A673 (cell line): ENCODE results near the gene SLC1A7. TPM values are rescaled to one million over a fixed set of nuclear protein-coding genes. Genes with fewer than 3 reads are reported as not detected.

Source experiments
- BruUV-seq: library from RNA; stranded (reverse); fragments of 400-500 nt; replicated peaks from 2 replicates; lab custom pipeline; 2021; lab: Mats Ljungman, UMichigan
- CTCF ChIA-PET: fragments of 300-600 bp; sonication (Branson Sonifier 250); formaldehyde crosslinking; loops from one replicate; lab custom pipeline; 2022; ENCODE audit warnings: antibody characterized with exemption; lab: Charles Lee
- POLR2A ChIA-PET: fragments of 300-600 bp; sonication (Branson Sonifier 250); formaldehyde crosslinking; loops from one replicate; lab custom pipeline; 2022; ENCODE audit warnings: antibody characterized with exemption; ENCODE audit not compliant: low non-redundant PET; lab: Charles Lee
- DNase-seq: peaks from one replicate; pipeline ENCODE4 v3.0.0-alpha.2; 2015; ENCODE audit warnings: low spot score
- H3K27ac ChIP-seq: fragments of 200-600 bp; sonication (generic); 2 replicates; pipeline ENCODE4 v1.5.1; 2016; ENCODE audit warnings: mixed run types, low read depth, mild to moderate bottlenecking, mixed read lengths, antibody characterized with exemption, low read length; ENCODE audit not compliant: poor library complexity, severe bottlenecking
- H3K27me3 ChIP-seq: fragments of 200-600 bp; sonication (generic); replicated peaks from 2 replicates; pipeline ENCODE4 v1.6.1; 2017; ENCODE audit warnings: mixed run types, low read depth, mild to moderate bottlenecking, mixed read lengths, antibody characterized with exemption, low read length; ENCODE audit not compliant: insufficient read depth, poor library complexity
- H3K36me3 ChIP-seq: fragments of 200-600 bp; sonication (generic); 2 replicates; pipeline ENCODE4 v1.6.1; 2016; ENCODE audit warnings: mixed run types, mild to moderate bottlenecking, mixed read lengths, antibody characterized with exemption, low read length; ENCODE audit not compliant: insufficient read depth, poor library complexity, severe bottlenecking
- H3K4me1 ChIP-seq: fragments of 200-600 bp; sonication (generic); 2 replicates; pipeline ENCODE4 v1.6.1; 2017; ENCODE audit warnings: mixed run types, mild to moderate bottlenecking, mixed read lengths, antibody characterized with exemption, low read length; ENCODE audit not compliant: insufficient read depth, poor library complexity, severe bottlenecking
- H3K4me3 ChIP-seq: fragments of 200-600 bp; sonication (generic); 2 replicates; pipeline ENCODE4 v1.5.1; 2016; ENCODE audit warnings: low read depth, mixed run types, mild to moderate bottlenecking, mixed read lengths, low read length; ENCODE audit not compliant: poor library complexity, severe bottlenecking
- H3K9me3 ChIP-seq: fragments of 200-600 bp; sonication (generic); 2 replicates; pipeline ENCODE4 v1.6.1; 2016; ENCODE audit warnings: mixed run types, low read depth, mild to moderate bottlenecking, mixed read lengths, antibody characterized with exemption, low read length; ENCODE audit not compliant: poor library complexity, severe bottlenecking
- CTCF ChIP-seq: fragments of 300-800, 200-600 bp; sonication (generic); conservative IDR thresholded peaks from 2 replicates; pipeline ENCODE4 v1.5.1; 2017; ENCODE audit warnings: low read depth, mild to moderate bottlenecking, antibody characterized with exemption, low read length, moderate library complexity, mixed read lengths
- EZH2 ChIP-seq: fragments of 200-600 bp; sonication (generic); IDR thresholded peaks from 2 replicates; pipeline ENCODE4 v1.6.1; 2017; ENCODE audit warnings: borderline replicate concordance, low read depth, mild to moderate bottlenecking, mixed read lengths, antibody characterized with exemption, low read length; ENCODE audit not compliant: poor library complexity, severe bottlenecking
- intact Hi-C: fragments of 100-400 bp; cut with micrococcal nuclease; formaldehyde crosslinking; loops from one replicate; pipeline ENCODE4 v1.10.0; 2022; ENCODE audit not compliant: unreplicated experiment
- total RNA-seq: library from RNA; stranded (reverse); gene quantifications from 2 replicates; pipeline ENCODE4 v1.2.3, GENCODE V29; 2021

The SLC1A7 gene
- total RNA-seq, 1 experiment from 2014 or later: not detected

GRCh38 chr1:53117836-53118235 is 24.6 kb downstream of the SLC1A7 start:
- no peaks in the 10 kb centered on the region for H3K27me3 ChIP-seq
- no TSS peak for BruUV-seq
- no peak for TF ChIP-seq EZH2
- no peak for TF ChIP-seq CTCF
- intact Hi-C loops: no loop called here
- H3K27ac ChIP-seq: no peak overlapping the region
- H3K4me1 ChIP-seq: peaks cover 3% of the 10 kb centered on the region
- POLR2A ChIA-PET: no interaction called here
- H3K4me3 ChIP-seq: no peak overlapping the region
- no peaks in the 10 kb centered on the region for H3K36me3 ChIP-seq
- DNase-seq: no peak
- H3K9me3 ChIP-seq: no peaks in the 10 kb centered on the region
- CTCF ChIA-PET: no interaction called here

- CTCF ChIA-PET: no interaction called here
- Histone ChIP-seq H3K9me3 (no peaks in the 10 kb centered on the region), H3K4me3 (no peak overlapping the region), H3K4me1 (peaks cover 3% of the 10 kb centered on the region), H3K27ac (no peak overlapping the region), H3K27me3 (no peaks in the 10 kb centered on the region), H3K36me3 (no peaks in the 10 kb centered on the region)
- no TSS peak for BruUV-seq
- TF ChIP-seq CTCF: no peak
- TF ChIP-seq EZH2: no peak
- POLR2A ChIA-PET: no interaction called here
- DNase-seq: no peak
- intact Hi-C loops: no loop called here
Observed at GRCh38 chr1:53116933-53117600, 25.4 kb downstream of the SLC1A7 start.

- no peak overlapping the region for H3K27ac ChIP-seq
- no peak for DNase-seq
- BruUV-seq: no TSS peak
- no peaks in the 10 kb centered on the region for H3K36me3 ChIP-seq
- H3K27me3 ChIP-seq: no peaks in the 10 kb centered on the region
- intact Hi-C loops: no loop called here
- H3K4me3 ChIP-seq: no peak overlapping the region
- peaks cover 3% of the 10 kb centered on the region for H3K4me1 ChIP-seq
- ChIA-PET CTCF (no interaction called here), POLR2A (no interaction called here)
- no peaks in the 10 kb centered on the region for H3K9me3 ChIP-seq
- no peak for TF ChIP-seq CTCF
- no peak for TF ChIP-seq EZH2
Observed at GRCh38 chr1:53116307-53116810, 26.1 kb downstream of the SLC1A7 start.
